Ovary (tissue), 3 donors: ENCODE data around the gene ATP1A2.

Experiments
- CTCF ChIP-seq, 3 donors: fragments of 450-650 bp in 2 of 3; fragments of 200-600 bp in 1 of 3; IDR thresholded peaks; one replicate each; pipeline versions ENCODE4 v1.5.1 to v1.8.0; 2016 to 2022; ENCODE audit warnings: antibody characterized with exemption in 3 of 3, mild to moderate bottlenecking in 1 of 3
- EP300 ChIP-seq: sonication (generic); formaldehyde crosslinking; IDR thresholded peaks from one replicate; pipeline ENCODE4 v1.6.1; 2017; ENCODE audit warnings: antibody characterized with exemption
- POLR2A ChIP-seq: fragments of 450-650 bp; IDR thresholded peaks from one replicate; pipeline ENCODE4 v1.6.1; 2017; ENCODE audit warnings: antibody characterized with exemption, mild to moderate bottlenecking, moderate library complexity
- donor health status: DM: no; HTN: no; CAD: no.

GRCh38 chr1:160186246-160186645 is 70.7 kb downstream of the ATP1A2 start:
- TF ChIP-seq CTCF (IDR thresholded peaks at IDR 0.05) (no peak), POLR2A (no peak), EP300 (no peak)
